Raji (cell line): Measurements from ENCODE around the gene P3H4.

Experiments
- POLR2A ChIP-seq: IDR thresholded peaks from 2 replicates; pipeline ENCODE4 v1.6.1; 2011; ENCODE audit warnings: low read depth, low read length, control low read depth; ENCODE audit not compliant: insufficient read depth

Gene P3H4

GRCh38 chr17:41822216-41823140 lies 10.7 kb upstream of the P3H4 start:
- no peak for TF ChIP-seq POLR2A

DNA sequence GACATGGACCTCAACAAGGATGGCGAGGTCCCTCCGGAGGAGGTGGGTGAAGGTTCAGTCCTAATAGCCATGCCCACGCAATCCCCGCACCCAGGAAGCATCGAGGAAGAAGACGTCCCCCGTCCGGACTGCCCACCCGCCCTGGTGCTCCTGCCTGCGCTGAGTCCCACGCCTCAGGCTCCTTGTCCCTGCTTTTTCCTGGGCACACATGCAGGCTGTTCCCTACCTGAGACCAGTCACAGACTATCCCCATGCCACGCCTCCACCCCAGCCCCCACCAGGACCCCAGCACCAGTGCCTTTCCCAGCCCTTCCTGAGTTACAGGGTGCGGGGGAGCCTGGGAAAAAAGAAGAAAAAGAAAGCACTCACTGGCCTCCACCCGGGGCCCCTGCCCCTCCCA lies 10.0 kb upstream of the P3H4 start:
- TF ChIP-seq POLR2A = no peak

- TF ChIP-seq POLR2A = no peak
Observed at GRCh38 chr17:41818024-41818423, 6.3 kb upstream of the P3H4 start.

- TF ChIP-seq POLR2A = no peak
Observed at GRCh38 chr17:41816637-41817320, 5.0 kb upstream of the P3H4 start.

DNA sequence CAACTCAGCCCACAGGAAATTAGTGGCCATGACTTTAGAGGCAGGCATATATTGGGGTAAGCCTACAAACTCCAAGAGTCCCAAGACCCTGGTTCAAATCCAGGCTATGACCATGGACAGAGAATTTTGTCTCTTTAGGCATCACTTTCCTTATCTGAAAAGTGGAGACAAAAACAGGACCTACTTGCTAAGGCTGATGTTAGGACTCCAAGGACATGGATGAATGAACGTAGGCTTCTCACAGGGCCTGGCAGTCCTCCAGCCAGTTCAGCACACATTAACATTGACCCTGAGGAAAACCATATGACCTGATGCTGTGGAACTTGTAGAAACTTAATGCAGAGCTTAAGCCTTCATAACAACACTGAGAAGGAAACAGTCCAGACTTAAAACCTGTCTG lies 2.4 kb upstream of the P3H4 start:
- TF ChIP-seq POLR2A = no peak

- no peak for TF ChIP-seq POLR2A
Observed at GRCh38 chr17:41813699-41814124, 2.0 kb upstream of the P3H4 start.

GRCh38 chr17:41813152-41813680 lies 1.5 kb upstream of the P3H4 start:
- no peak for TF ChIP-seq POLR2A

GRCh38 chr17:41812381-41813151 lies 817 bp upstream of the P3H4 start, which contains the start of gene FKBP10:
Gene FKBP10 (plus strand): TSS chr17:41813004. CDS start chr17:41813035, 31 bp downstream.
- no peak for TF ChIP-seq POLR2A

DNA sequence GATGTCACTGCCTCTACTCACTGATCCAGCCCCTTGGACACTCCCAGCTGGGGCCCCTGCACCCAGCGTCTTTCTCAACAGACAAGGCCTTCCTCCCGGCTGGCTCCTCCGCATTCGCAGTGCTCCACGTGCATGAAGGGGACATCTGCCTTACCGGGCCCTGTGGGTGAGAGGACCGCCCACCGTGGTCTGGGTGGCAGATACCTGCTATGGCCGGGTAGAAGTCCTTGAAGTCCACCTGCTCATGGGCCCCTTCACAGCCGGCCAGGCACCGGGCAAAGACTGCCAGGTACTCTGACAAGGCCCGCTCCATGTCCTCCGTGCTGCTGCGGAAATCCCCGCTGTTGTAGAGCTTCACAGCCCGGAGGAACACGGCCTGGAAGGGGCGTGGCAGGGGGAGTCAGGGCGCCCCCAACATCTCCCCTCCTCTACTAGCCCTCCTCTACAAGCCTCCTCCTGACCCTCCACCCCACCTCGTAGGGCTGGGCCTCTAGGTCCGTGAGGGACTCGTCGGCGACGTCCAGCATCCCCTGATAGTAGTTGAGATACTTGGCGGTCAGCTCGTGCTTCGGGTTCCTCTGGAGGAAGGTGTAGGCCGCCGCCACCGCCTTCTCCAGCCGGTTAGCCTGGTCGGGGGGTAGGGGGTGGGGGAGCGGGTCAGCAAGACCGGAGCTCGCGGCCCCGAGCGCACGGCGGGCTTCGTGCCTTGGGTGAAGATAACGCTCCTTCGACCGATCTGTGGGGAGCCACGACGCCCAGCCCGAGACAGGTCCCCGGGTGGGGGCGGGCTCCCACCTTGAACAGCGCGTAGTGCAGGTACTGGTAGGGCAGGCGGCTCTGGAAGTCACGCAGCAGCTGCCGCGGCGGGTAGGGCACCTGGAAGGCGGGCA lies 845 bp downstream of the P3H4 start:
- TF ChIP-seq POLR2A = no peak

DNA sequence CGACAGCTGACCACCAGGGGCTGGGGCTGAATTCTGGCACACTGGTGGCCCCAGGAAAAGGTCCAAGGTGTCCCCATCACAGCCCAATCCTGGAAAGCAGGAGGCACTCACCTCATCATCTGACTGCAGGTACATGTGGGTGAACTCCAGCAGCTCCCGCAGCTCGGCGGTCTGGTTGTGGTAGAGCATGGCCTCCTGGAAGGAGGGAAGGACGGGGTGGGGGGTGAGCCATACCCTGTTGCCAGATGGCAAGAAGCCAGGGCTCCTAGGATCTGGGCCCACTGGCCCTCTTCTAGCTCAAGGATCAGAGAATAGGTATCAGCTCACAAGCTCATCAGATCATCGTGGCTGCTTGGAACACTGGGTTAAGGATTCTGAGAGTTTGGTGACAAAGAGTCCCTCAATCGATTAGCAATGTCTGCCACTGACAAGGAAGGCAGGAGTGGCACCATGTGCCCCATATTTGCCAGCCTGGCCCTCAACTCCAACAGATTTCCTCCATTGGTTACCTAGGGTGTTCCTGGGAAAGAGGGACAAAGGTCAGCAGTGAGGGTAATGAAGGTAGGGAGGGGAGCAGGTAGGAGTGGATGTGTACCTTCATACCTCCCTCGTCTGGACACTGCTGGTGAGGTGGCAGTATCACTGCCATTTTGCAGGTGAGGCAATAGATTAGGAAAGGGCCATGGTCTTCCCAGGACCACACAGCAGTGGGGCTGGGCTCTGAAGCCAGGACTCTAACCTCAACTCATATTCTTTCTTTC lies 4.9 kb downstream of the P3H4 start:
- TF ChIP-seq POLR2A = no peak

GRCh38 chr17:41803049-41804020 lies 8.4 kb downstream of the P3H4 start:
- TF ChIP-seq POLR2A = peak; percentile 29; the same call in 1 of the 2 replicates
